Tracheal epithelial cell (primary cell): Measurements from ENCODE around the gene SPANXN4. TPM values are rescaled to one million over a fixed set of nuclear protein-coding genes. Genes with fewer than 3 reads are reported as not detected.

Source experiments
- total RNA-seq: library from RNA; depleted of rRNA; stranded (reverse); fragments of >200 nt; gene quantifications from 2 replicates; pipeline ENCODE4 v1.2.1, GENCODE V29; 2014

The SPANXN4 gene
- total RNA-seq, result not detected in 2 replicates

GRCh38 chrX:143025628-143026027 lies at the start of gene SPANXN4:
SPANXN4 (plus strand) TSS chrX:143025928; CDS start chrX:143026015, 87 bp downstream.

